Loucy (cell line): Measurements from ENCODE around the gene PFDN1.

Experiments used
- H2AFZ ChIP-seq: fragments of 200-600 bp; sonication (generic); 2 replicates; pipeline ENCODE4 v1.6.0; 2016; ENCODE audit warnings: antibody characterized with exemption, mild to moderate bottlenecking, low read length, moderate library complexity
- H3F3A ChIP-seq: fragments of 200-600 bp; 2 replicates; pipeline ENCODE4 v1.6.0; 2016; ENCODE audit warnings: antibody characterized with exemption, low read depth, mild to moderate bottlenecking
- H3K27me3 ChIP-seq: fragments of 200-600 bp; sonication (generic); 2 replicates; pipeline ENCODE4 v1.6.1; 2014; ENCODE audit warnings: low read length, mild to moderate bottlenecking; ENCODE audit not compliant: insufficient read depth, poor library complexity, severe bottlenecking
- H3K36me3 ChIP-seq: fragments of 200-600 bp; sonication (generic); 2 replicates; pipeline ENCODE4 v1.6.1; 2016; ENCODE audit warnings: low read length; ENCODE audit not compliant: insufficient read depth
- H3K4me1 ChIP-seq: fragments of 200-600 bp; sonication (generic); 2 replicates; pipeline ENCODE4 v1.5.1; 2014; ENCODE audit warnings: low read length, mild to moderate bottlenecking; ENCODE audit not compliant: insufficient read depth, poor library complexity, severe bottlenecking
- H3K4me2 ChIP-seq: fragments of 200-600 bp; sonication (generic); 2 replicates; pipeline ENCODE4 v1.6.0; 2014; ENCODE audit warnings: antibody characterized with exemption, low read length, low read depth, mild to moderate bottlenecking; ENCODE audit not compliant: poor library complexity, severe bottlenecking
- H3K4me3 ChIP-seq: fragments of 200-600 bp; sonication (generic); 2 replicates; pipeline ENCODE4 v1.5.1; 2014; ENCODE audit warnings: low read length, mild to moderate bottlenecking, mixed read lengths; ENCODE audit not compliant: poor library complexity, severe bottlenecking
- H3K79me2 ChIP-seq: fragments of 200-600 bp; sonication (generic); 2 replicates; pipeline ENCODE4 v1.6.1; 2014; ENCODE audit warnings: low read length; ENCODE audit not compliant: insufficient read depth
- H3K9ac ChIP-seq: fragments of 200-600 bp; sonication (generic); 2 replicates; pipeline ENCODE4 v1.6.0; 2014; ENCODE audit warnings: mild to moderate bottlenecking, low read depth, low read length, moderate library complexity; ENCODE audit not compliant: poor library complexity, severe bottlenecking
- H3K9me2 ChIP-seq: fragments of 200-600 bp; sonication (generic); replicated peaks from 2 replicates; pipeline ENCODE4 v1.6.1; 2016; ENCODE audit warnings: low read depth, low read length, mixed read lengths
- H3K9me3 ChIP-seq: fragments of 200-600 bp; sonication (generic); 2 replicates; pipeline ENCODE4 v1.6.1; 2014; ENCODE audit warnings: mild to moderate bottlenecking, antibody characterized with exemption, low read length, low read depth; ENCODE audit not compliant: insufficient read depth
- H4K20me1 ChIP-seq: fragments of 200-600 bp; sonication (generic); 2 replicates; pipeline ENCODE4 v1.6.0; 2014; ENCODE audit warnings: antibody characterized with exemption, low read length, mild to moderate bottlenecking; ENCODE audit not compliant: insufficient read depth, poor library complexity, severe bottlenecking
- CTCF ChIP-seq: fragments of 200-600 bp; sonication (generic); conservative IDR thresholded peaks from 2 replicates; pipeline ENCODE4 v1.5.1; 2014; ENCODE audit warnings: mild to moderate bottlenecking, antibody characterized with exemption, low read length
- EZH2phosphoT487 ChIP-seq: fragments of 200-600 bp; IDR thresholded peaks from 2 replicates; pipeline ENCODE4 v1.6.1; 2018; ENCODE audit warnings: antibody characterized with exemption, mild to moderate bottlenecking, moderate library complexity, borderline replicate concordance

Gene PFDN1

GRCh38 chr5:140235791-140236551 is 66.9 kb downstream of the PFDN1 start:
- H3K9me3 ChIP-seq = no peaks in the 10 kb centered on the region
- H3K4me2 ChIP-seq = no peak overlapping the region

GRCh38 chr5:140234377-140234989 is 68.4 kb downstream of the PFDN1 start:
- Histone ChIP-seq H3K4me1 (no peaks in the 10 kb centered on the region), H3K36me3 (no peaks in the 10 kb centered on the region), H3K4me2 (no peak overlapping the region), H2AFZ (no peak overlapping the region), H3K9me3 (no peaks in the 10 kb centered on the region), H3K9me2 (no peaks in the 10 kb centered on the region), H3K79me2 (no peaks in the 10 kb centered on the region), H3F3A (no peaks in the 10 kb centered on the region), H3K4me3 (no peak overlapping the region), H4K20me1 (no peaks in the 10 kb centered on the region), H3K27me3 (no peaks in the 10 kb centered on the region), H3K9ac (no peak overlapping the region)
- TF ChIP-seq EZH2phosphoT487 (no peak), CTCF (no peak)

More at GRCh38 chr5:140235791-140236551, 66.9 kb downstream of the PFDN1 start:
- H3K4me1 ChIP-seq = no peaks in the 10 kb centered on the region
- no peaks in the 10 kb centered on the region for H3K27me3 ChIP-seq
- H3K79me2 ChIP-seq = no peaks in the 10 kb centered on the region
- H3K9ac ChIP-seq = no peak overlapping the region
- TF ChIP-seq EZH2phosphoT487 (no peak), CTCF (no peak)
- H3K4me3 ChIP-seq = no peak overlapping the region
- no peaks in the 10 kb centered on the region for H4K20me1 ChIP-seq
- no peaks in the 10 kb centered on the region for H3K36me3 ChIP-seq
- no peak overlapping the region for H2AFZ ChIP-seq
- H3K9me2 ChIP-seq = no peaks in the 10 kb centered on the region
- no peaks in the 10 kb centered on the region for H3F3A ChIP-seq

- no peak overlapping the region for H3K4me2 ChIP-seq
- H3K36me3 ChIP-seq = no peaks in the 10 kb centered on the region
- TF ChIP-seq CTCF = no peak
- no peak for TF ChIP-seq EZH2phosphoT487
- H3K4me3 ChIP-seq = no peak overlapping the region
- H3K9me2 ChIP-seq = no peaks in the 10 kb centered on the region
- H4K20me1 ChIP-seq = no peaks in the 10 kb centered on the region
- H3K4me1 ChIP-seq = no peaks in the 10 kb centered on the region
- H3K9me3 ChIP-seq = no peaks in the 10 kb centered on the region
- no peaks in the 10 kb centered on the region for H3F3A ChIP-seq
- no peaks in the 10 kb centered on the region for H3K27me3 ChIP-seq
- no peaks in the 10 kb centered on the region for H3K79me2 ChIP-seq
- no peak overlapping the region for H3K9ac ChIP-seq
- H2AFZ ChIP-seq = no peak overlapping the region
Measured at GRCh38 chr5:140232731-140233130, 70.2 kb downstream of the PFDN1 start.
